Motor neuron (in vitro differentiated cells): ENCODE results near the gene ZNF808. TPM values are rescaled to one million over a fixed set of nuclear protein-coding genes. Genes with fewer than 3 reads are reported as not detected.
"Not testable (repeated sequence)": the region's sequence is repeated elsewhere in the genome, so short reads cannot be mapped to it uniquely, and the experiment has no call there.

Experiments used
- ATAC-seq, 8 experiments: fragments of 200-7000 bp; cut with Tn5 transposase; replicated peaks in 6 of 8; 2 replicates each; pipeline ENCODE4 v1.8.0; 2021; ENCODE audit warnings: mild to moderate bottlenecking in 8 of 8, moderate library complexity in 8 of 8
- H3K27ac ChIP-seq, 2 donors: fragments of 250-450 bp; sonication (Bioruptor Pico); 2 replicates each; pipeline ENCODE4 v1.9.0; 2021; ENCODE audit warnings: antibody characterized with exemption in 2 of 2, mild to moderate bottlenecking in 2 of 2, moderate library complexity in 1 of 2
- H3K4me1 ChIP-seq, 2 donors: fragments of 250-450 bp; sonication (Bioruptor Pico); replicated peaks in 1 of 2; 2 replicates each; pipeline ENCODE4 v1.6.1; 2021; ENCODE audit warnings: antibody characterized with exemption in 2 of 2, mild to moderate bottlenecking in 2 of 2, moderate library complexity in 1 of 2
- H3K4me3 ChIP-seq, 5 donors: fragments of 250-450 bp; sonication (Bioruptor Pico); 2 replicates each; pipeline ENCODE4 v1.9.0; 2021; ENCODE audit warnings: antibody characterized with exemption in 5 of 5, mild to moderate bottlenecking in 5 of 5, moderate library complexity in 4 of 5
- WGBS, 10 experiments: fragments of 450-650 bp; shearing (Covaris generic); methylation state at CpG; one replicate each; pipeline ENCODE4 v1.0.0; 2022; 5-methylcytosine and 5-hydroxymethylcytosine counted together
- in situ Hi-C, 9 experiments: fragments of 400-800 bp; cut with MboI; loops; one replicate each; pipeline ENCODE4 v1.15.0; 2021; ENCODE audit warnings: low sequenced_read_pairs in 9 of 9, low pct_unique_long_range_greater_than_20kb in 2 of 9; ENCODE audit not compliant: unreplicated experiment in 9 of 9
- total RNA-seq, 8 experiments: library from RNA; unstranded; fragments of 300-600 nt; gene quantifications; 2 replicates each; pipeline versions ENCODE4 v1.2.3 to v1.2.4, GENCODE V29; 2022

ZNF808 gene
- total RNA-seq, 8 experiments from 2014 or later, result 10.9 to 19.7 (median 14.3) TPM

- H3K4me3 ChIP-seq, ATAC-seq, H3K27ac ChIP-seq, in situ Hi-C loops, H3K4me1 ChIP-seq: not testable (repeated sequence)
- 80 to 100% (median 87%) methylated on average over 1 to 5 of the region's 6 CpGs; no CpG with 5 or more reads in 4 of the 10 experiments for WGBS, 10 experiments
Measured at GRCh38 chr19:52542541-52542940, 15.1 kb downstream of the ZNF808 start.

- H3K4me1 ChIP-seq, result no peaks in the 10 kb centered on the region
- in situ Hi-C loops, result no loop called here
- whole genome bisulfite sequencing, 10 experiments, result 63 to 100% (median 80%) methylated on average over 1 to 3 of the region's 8 CpGs; no CpG with 5 or more reads in 6 of the 10 experiments
- no peak overlapping the region for H3K27ac ChIP-seq
- no peak overlapping the region for H3K4me3 ChIP-seq
- ATAC-seq, result peak in 2 of 8 experiments; percentile 45 to 50
Measured at GRCh38 chr19:52542984-52543664, 15.7 kb downstream of the ZNF808 start.

GRCh38 chr19:52554216-52554971 lies 26.9 kb downstream of the ZNF808 start:
- Histone ChIP-seq H3K27ac (no peak overlapping the region), H3K4me3 (no peak overlapping the region), H3K4me1 (no peaks in the 10 kb centered on the region)
- in situ Hi-C loops, result no loop called here
- ATAC-seq, result no peak
- WGBS, 10 experiments, result 87 to 100% (median 95%) methylated on average over 1 to 14 of the region's 15 CpGs; no CpG with 5 or more reads in 1 of the 10 experiments

GRCh38 chr19:52557231-52557995 lies 29.9 kb downstream of the ZNF808 start:
- Histone ChIP-seq H3K4me3 (no peak overlapping the region), H3K27ac (no peak overlapping the region), H3K4me1 (no peaks in the 10 kb centered on the region)
- 89 to 100% (median 94%) methylated on average over 2 to 13 of the region's 16 CpGs; no CpG with 5 or more reads in 2 of the 10 experiments for WGBS, 10 experiments
- ATAC-seq, result no peak
- in situ Hi-C loops, result no loop called here

DNA sequence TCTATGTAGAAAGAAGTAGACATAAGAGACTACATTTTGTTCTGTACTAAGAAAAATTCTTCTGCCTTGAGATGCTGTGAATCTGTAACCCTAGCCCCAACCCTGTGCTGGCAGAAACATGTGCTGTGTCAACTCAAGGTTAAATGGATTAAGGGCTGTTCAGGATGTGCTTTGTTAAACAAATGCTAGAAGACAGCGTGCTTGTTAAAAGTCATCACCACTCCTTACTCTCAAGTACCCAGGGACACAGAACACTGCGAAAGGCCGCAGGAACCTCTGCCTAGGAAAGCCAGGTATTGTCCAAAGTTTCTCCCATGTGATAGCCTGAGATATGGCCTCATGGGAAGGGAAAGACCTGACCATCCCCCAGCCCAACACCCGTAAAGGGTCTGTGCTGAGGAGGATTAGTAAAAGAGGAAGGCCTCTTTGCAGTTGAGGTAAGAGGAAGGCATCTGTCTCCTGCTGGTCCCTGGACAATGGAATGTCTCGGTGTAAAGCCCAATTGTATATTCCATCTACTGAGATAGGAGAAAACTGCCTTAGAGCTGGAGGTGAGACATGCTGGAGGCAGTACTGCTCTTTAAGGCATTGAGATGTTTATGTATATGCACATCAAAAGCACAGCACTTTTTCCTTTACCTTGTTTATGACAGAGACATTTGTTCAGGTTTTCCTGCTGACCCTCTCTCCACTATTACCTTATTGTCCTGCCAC lies 31.4 kb downstream of the ZNF808 start:
- H3K4me1 ChIP-seq, ATAC-seq, H3K27ac ChIP-seq, in situ Hi-C loops, H3K4me3 ChIP-seq: not testable (repeated sequence)
- WGBS, 10 experiments, result 42 to 100% (median 90%) methylated on average over 1 to 5 of the region's 5 CpGs; no CpG with 5 or more reads in 3 of the 10 experiments

- ATAC-seq, in situ Hi-C loops, H3K4me1 ChIP-seq, H3K4me3 ChIP-seq, H3K27ac ChIP-seq: not testable (repeated sequence)
- 90 to 100% (median 98%) methylated on average over 1 to 5 of the region's 8 CpGs; no CpG with 5 or more reads in 2 of the 10 experiments for WGBS, 10 experiments
Measured at GRCh38 chr19:52561611-52562010, 34.1 kb downstream of the ZNF808 start.

GRCh38 chr19:52566121-52566520 lies 38.7 kb downstream of the ZNF808 start:
- H3K4me3 ChIP-seq, result no peak overlapping the region
- in situ Hi-C loops, result no loop called here
- no peak overlapping the region for H3K27ac ChIP-seq
- 69 to 100% (median 92%) methylated on average over 1 to 6 of the region's 6 CpGs; no CpG with 5 or more reads in 1 of the 10 experiments for WGBS, 10 experiments
- peaks cover 0 to 5% of the 10 kb centered on the region in 2 donors for H3K4me1 ChIP-seq
- ATAC-seq, result no peak

GRCh38 chr19:52566588-52566987 lies 39.1 kb downstream of the ZNF808 start:
- no peak overlapping the region for H3K27ac ChIP-seq
- no peak for ATAC-seq
- in situ Hi-C loops, result no loop called here
- H3K4me3 ChIP-seq, result no peak overlapping the region
- H3K4me1 ChIP-seq, result peaks cover 0 to 5% of the 10 kb centered on the region in 2 donors
- 48 to 100% (median 80%) methylated on average over 1 to 2 of the region's 2 CpGs; no CpG with 5 or more reads in 1 of the 10 experiments for WGBS, 10 experiments

GRCh38 chr19:52567921-52568320 lies 40.5 kb downstream of the ZNF808 start:
- H3K27ac ChIP-seq, result no peak overlapping the region
- peaks cover 0 to 5% of the 10 kb centered on the region in 2 donors for H3K4me1 ChIP-seq
- WGBS, 10 experiments, result 87 to 100% (median 96%) methylated on average over 1 to 7 of the region's 14 CpGs; no CpG with 5 or more reads in 2 of the 10 experiments
- ATAC-seq, result no peak
- H3K4me3 ChIP-seq, result no peak overlapping the region
- in situ Hi-C loops, result no loop called here

- peak overlapping the region; percentile 46 to 50 for H3K27ac ChIP-seq
- in situ Hi-C loops, H3K4me1 ChIP-seq: not testable (repeated sequence)
- 3 to 20% (median 13%) methylated on average over 2 to 7 of the region's 13 CpGs; no CpG with 5 or more reads in 4 of the 10 experiments for WGBS, 10 experiments
- peak; percentile 38 to 81 (median 76) for ATAC-seq
- peak overlapping the region; percentile 51 to 90 (median 82) for H3K4me3 ChIP-seq
Measured at GRCh38 chr19:52569638-52569999, 42.2 kb downstream of the ZNF808 start.

GRCh38 chr19:52570000-52570861 lies 42.8 kb downstream of the ZNF808 start, which contains the start of gene ZNF701:
ZNF701 (plus strand) TSS chr19:52570287; CDS start chr19:52574148, 3,861 bp downstream.
- peak within 1 kb of the TSS; percentile 46 to 50 for H3K27ac ChIP-seq
- in situ Hi-C loops, result no loop called here
- ATAC-seq, result peak; percentile 96 to 98 (median 97)
- 1 to 10% (median 3%) methylated on average over 2 to 28 of the region's 57 CpGs; no CpG with 5 or more reads in 6 of the 10 experiments for WGBS, 10 experiments
- peak within 1 kb of the TSS; percentile 51 to 90 (median 82) for H3K4me3 ChIP-seq
- peaks cover 0 to 5% of the 10 kb centered on the region in 2 donors for H3K4me1 ChIP-seq
